Bronchial epithelial cell (primary cell): Measurements from ENCODE around the gene MGME1. TPM values are rescaled to one million over a fixed set of nuclear protein-coding genes. Genes with fewer than 3 reads are reported as not detected.

Experiments used
- DNase-seq: peaks from one replicate; pipeline ENCODE4 v3.0.0-alpha.2; 2010; ENCODE audit warnings: low read depth
- FAIRE-seq: peaks from 2 replicates; lab custom pipeline; 2011; peaks lifted over from hg19 to GRCh38; lab: Jason Lieb, UNC
- H3K27me3 ChIP-seq: 2 replicates; pipeline ENCODE4 v1.5.1; 2011; ENCODE audit warnings: low read length; ENCODE audit not compliant: control insufficient read depth, insufficient read depth
- H3K36me3 ChIP-seq: 2 replicates; pipeline ENCODE4 v1.5.1; 2011; ENCODE audit warnings: low read length; ENCODE audit not compliant: control insufficient read depth, insufficient read depth
- H3K4me3 ChIP-seq: 2 replicates; pipeline ENCODE4 v1.5.1; 2011; ENCODE audit warnings: mild to moderate bottlenecking, low read depth, low read length, control low read depth
- CTCF ChIP-seq: IDR thresholded peaks from 2 replicates; pipeline ENCODE4 v1.5.1; 2011; ENCODE audit warnings: mild to moderate bottlenecking, moderate library complexity, low read length, control low read depth, inconsistent platforms; ENCODE audit not compliant: insufficient read depth, severe bottlenecking
- total RNA-seq: library from RNA; depleted of rRNA; stranded (reverse); fragments of >200 nt; gene quantifications from 2 replicates; pipeline ENCODE4 v1.2.1, GENCODE V29; 2014

Gene MGME1
- total RNA-seq, 1 donor from 2014 or later, result 10.3 TPM

GRCh38 chr20:17953935-17954334, 14.9 kb upstream of the MGME1 start:
- TF ChIP-seq CTCF, result no peak
- DNase-seq (no peak), FAIRE-seq (no peak)
- H3K27me3 ChIP-seq, result no peaks in the 10 kb centered on the region
- H3K4me3 ChIP-seq, result no peak overlapping the region
- H3K36me3 ChIP-seq, result peaks cover 20% of the 10 kb centered on the region

DNA sequence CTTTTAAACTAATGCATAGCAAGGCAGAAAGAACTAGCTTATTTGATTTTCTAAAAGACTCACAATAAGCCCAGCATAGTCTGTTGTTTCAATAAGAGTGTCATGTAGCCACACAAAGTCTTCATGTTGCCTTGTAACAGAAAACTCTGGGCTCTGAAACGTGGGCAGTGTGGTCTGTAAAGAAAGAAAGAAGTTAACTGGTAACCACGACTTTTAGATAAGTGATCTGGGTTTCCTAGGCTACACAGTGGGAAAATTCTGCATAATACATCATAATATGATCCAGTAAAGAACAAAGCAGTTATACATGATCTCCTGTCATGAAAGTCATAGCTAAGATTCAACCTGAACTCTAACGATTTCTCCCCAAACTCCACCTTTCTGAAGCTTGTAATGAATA, 13.5 kb upstream of the MGME1 start:
- H3K4me3 ChIP-seq, result no peak overlapping the region
- DNase-seq, result no peak
- H3K36me3 ChIP-seq, result peaks cover 16% of the 10 kb centered on the region
- no peak for TF ChIP-seq CTCF
- no peaks in the 10 kb centered on the region for H3K27me3 ChIP-seq
- no peak for FAIRE-seq

DNA sequence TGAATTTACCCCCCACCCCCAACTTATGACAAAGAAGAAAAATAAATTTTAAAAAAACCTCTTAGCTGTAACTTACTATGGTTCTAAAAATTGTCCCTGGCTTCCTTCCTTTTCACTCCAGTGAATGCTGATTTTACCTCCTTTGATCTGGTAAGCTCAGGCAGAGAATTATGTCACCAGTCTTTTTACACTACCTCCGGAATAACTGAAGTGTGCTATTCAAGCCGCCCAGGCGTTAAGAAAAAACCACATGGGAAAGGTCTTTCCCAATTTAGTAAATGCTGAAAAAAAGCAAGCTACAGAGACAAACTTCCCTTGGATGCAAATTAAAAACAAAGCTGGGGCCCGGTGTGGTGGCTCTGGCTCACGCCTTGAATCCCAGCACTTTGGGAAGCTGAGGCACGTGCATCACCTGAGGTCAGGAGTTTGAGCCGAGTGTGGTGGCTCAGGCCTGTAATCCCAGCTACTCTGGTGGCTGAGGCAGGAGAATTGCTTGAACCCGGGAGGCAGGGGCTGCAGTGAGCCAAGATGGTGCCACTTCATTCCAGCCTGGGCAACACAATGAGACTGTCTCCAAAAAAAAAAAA, 12.6 kb upstream of the MGME1 start:
- no peak overlapping the region for H3K4me3 ChIP-seq
- H3K36me3 ChIP-seq, result peaks cover 11% of the 10 kb centered on the region
- no peak for FAIRE-seq

GRCh38 chr20:17957505-17958363, 11.1 kb upstream of the MGME1 start:
- Histone ChIP-seq H3K36me3 (peaks cover 10% of the 10 kb centered on the region), H3K27me3 (no peaks in the 10 kb centered on the region), H3K4me3 (no peak overlapping the region)
- TF ChIP-seq CTCF, result no peak
- FAIRE-seq (no peak), DNase-seq (no peak)

More for the DNA sequence above, 12.6 kb upstream of the MGME1 start:
- H3K27me3 ChIP-seq, result no peaks in the 10 kb centered on the region
- TF ChIP-seq CTCF, result no peak
- no peak for DNase-seq

DNA sequence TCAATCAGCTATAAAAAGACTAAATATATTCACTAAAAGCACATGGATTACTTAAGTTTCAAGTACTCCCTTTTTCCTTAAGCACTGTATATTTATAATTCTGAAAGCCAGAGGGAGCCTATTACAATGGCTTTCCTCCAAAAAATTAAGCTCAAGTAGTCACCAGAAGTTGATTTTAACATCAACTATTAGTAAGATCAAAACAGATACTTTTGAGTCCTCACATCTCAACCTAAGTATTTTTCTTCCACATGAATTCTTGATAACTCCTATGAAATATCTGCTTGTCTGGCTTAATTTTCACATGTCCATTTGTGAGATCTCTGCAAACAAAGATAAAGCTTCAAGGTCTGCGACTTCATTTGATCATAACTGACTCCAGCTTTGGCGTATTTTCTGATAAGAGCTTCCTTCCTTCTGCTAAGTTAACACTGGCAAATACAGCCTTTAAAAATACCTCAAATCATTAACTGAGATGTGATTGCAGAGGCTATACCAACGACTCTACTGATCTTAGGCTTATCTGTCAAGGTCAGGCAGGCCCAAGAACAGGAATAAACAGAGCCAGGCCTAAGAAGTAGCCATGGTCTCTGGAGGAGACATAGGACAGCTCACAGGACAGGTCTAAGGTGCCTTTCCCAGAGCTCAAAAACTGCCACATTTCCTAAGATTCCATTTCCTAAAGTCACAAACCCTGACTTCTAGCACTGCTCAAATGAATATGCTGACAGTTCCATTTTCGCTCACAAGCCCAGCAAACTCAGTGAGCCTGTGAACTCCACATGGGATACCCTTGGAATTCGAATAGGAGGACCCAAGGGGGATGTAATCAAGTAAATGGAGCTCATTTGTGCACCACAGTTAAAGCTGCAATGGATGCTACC, 10.2 kb upstream of the MGME1 start:
- no peak for TF ChIP-seq CTCF
- Histone ChIP-seq H3K36me3 (peaks cover 12% of the 10 kb centered on the region), H3K27me3 (no peaks in the 10 kb centered on the region), H3K4me3 (no peak overlapping the region)
- DNase-seq, result no peak
- FAIRE-seq, result no peak
